Forelimb muscle (tissue), 1 donor: ENCODE measurements around the gene UBE3A. TPM values are rescaled to one million over a fixed set of nuclear protein-coding genes. Genes with fewer than 3 reads are reported as not detected.

ENCODE experiments used
- DNase-seq: peaks from one replicate; pipeline ENCODE4 v3.0.0-alpha.2; 2013; ENCODE audit warnings: low read depth
- polyA plus RNA-seq: library from polyadenylated mRNA; unstranded; fragments of 120-200 nt; gene quantifications from one replicate; pipeline ENCODE4 v1.2.1, GENCODE V29; 2013; ENCODE audit not compliant: insufficient read length

UBE3A gene
- polyA plus RNA-seq, 1 donor = 95.0 TPM

DNA sequence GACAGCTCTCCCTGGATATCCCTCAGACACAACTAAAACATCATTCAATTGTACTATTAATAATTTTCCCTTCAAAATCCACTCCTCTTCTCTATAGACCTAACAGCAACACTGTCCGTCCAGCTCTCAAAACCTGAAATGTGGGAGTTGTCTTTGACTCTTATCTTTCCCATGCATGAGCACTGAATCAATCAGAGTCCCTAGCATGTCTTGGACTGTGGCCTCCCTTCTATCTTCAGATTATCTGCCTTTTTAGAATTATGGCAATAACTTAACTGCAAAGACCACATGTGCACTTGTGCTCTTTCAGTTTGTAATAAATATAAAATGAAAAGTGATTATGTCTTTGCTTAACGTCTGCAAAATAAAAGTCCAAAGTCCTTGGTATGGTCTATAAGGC lies 107.0 kb downstream of the UBE3A start:
- DNase-seq = no peak

DNA sequence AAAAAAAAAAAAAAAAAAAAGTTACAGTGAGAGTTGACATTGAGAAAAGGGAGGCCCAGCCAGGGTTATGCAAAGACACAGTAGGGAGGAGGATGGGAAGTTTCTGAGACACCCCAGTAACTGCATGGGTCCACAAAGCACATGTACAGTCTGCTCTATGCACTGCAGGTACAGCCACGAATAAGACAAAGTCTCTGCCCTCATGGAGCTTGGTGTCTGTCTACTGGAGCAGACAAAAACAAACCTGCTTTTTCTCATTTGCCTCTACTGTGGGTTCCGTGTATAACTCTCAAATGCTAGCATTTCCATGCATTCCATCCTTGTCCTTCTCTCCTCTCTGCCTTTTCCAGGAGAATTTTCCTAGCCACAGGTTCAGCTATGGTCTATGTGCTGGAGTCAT lies 107.4 kb downstream of the UBE3A start:
- DNase-seq = no peak

DNA sequence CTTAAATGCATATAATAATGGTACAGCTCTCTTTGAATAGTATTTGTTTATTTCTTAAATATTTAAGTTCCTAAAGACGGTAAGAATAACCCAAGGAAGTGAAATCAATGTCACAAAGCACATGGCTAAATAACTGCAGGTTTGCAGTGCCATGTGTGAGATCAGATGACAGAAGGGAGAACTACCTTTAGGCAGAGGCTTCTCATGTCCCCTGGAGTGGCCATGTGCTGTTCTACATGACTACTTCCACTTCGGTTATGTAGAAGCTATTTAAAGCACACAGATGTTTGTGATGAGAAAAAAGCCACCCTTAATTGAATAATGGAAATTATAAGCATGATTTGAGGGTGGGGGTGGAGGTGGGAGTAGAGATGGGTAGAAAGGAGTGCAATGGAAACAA lies 109.1 kb downstream of the UBE3A start:
- no peak for DNase-seq

DNA sequence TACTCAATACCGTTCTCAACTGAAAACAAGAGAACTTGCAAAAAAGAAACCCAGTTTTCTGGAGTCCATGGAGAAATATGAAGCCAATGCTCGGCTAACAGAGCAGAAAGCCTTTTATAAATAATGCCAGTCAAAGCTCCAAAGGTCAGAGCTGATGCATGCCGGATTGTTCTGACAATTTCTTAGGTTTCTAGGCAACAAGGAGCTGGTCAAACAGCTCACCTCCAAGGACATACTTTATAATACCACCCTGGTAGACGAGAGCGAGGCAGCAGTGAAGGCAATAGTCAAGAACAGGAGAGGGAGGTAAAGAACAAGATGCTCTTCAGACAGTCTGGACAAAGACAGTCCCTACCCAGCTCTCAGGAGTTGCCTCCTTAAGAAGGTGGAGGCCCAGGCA lies 111.1 kb downstream of the UBE3A start:
- DNase-seq = no peak

DNA sequence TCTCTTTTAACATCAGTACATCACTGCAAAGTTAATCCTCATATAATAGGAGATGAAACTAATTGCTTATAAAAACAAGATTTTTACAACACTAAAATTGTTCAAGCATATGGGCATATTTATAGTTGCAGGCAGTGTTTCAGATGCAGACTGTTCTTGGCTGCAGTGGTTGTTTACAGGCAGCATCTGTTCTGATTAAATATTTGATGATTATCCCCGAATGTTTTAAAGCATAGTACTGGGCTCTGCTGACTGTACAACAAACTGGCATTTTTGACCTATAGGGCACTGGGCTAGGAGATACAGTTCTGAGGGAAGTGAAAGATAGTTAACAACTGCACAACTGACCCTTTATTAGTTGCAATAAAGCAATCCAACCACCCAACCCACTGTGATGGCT lies 113.6 kb downstream of the UBE3A start:
- no peak for DNase-seq

DNA sequence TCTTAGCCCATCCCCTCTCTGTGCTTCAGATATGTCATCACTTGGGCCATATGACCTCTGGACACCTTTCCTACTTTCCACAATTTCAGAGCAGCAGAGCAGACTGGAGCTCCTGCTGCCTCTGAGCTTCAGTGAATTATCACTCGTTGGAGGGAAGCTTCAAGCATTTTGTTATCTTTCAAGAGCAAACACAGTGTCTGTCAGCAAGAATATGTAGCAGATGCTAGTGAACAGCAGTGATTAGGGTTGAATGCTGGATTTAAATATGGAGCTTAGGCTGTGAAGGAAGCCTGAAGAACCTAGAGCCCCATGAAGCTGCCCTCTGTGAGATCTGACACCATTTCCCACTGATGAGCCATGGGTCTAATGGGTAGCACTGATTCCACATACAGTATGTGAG lies 115.4 kb downstream of the UBE3A start:
- no peak for DNase-seq

DNA sequence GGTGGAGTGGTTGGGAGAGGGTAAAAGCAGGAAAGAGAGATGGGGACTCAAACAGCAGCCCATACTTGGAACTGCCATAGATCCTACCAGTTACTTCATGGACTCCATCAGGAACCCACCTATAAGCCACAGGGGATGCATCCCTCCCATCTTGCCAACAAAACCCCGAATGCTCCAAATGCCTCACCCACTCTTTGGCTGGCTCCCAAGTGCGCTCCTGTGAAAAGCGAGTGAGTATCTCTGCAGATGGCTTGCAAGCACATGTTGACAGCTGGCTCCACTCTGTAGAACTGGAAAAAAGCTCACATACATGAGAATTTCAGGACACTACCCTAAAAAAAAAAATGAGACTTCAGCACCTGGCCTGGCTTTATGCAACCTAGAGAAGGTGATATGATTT lies 151.0 kb downstream of the UBE3A start:
- DNase-seq = no peak
